Peyer's patch (tissue), 4 donors: ENCODE results near the gene WWOX. TPM values are rescaled to one million over a fixed set of nuclear protein-coding genes. Genes with fewer than 3 reads are reported as not detected.
"Not testable (repeated sequence)": the region's sequence is repeated elsewhere in the genome, so short reads cannot be mapped to it uniquely, and the experiment has no call there.

Experiments
- DNase-seq, 3 donors: peaks; one replicate each; pipeline ENCODE4 v3.0.0-alpha.2; 2017 to 2019
- H3K27ac ChIP-seq, 4 donors: fragments of 200-600 bp; sonication (generic); one replicate each; pipeline ENCODE4 v1.5.1; 2016 to 2019
- H3K27me3 ChIP-seq, 2 donors: fragments of 200-600 bp; sonication (generic); one replicate each; pipeline ENCODE4 v1.5.1; 2019
- H3K36me3 ChIP-seq, 3 donors: fragments of 200-600 bp; sonication (generic); one replicate each; pipeline ENCODE4 v1.5.1; 2016 to 2019
- H3K4me1 ChIP-seq, 4 donors: fragments of 200-600 bp; sonication (generic); one replicate each; pipeline ENCODE4 v1.5.1; 2016 to 2019
- H3K4me3 ChIP-seq, 4 donors: fragments of 200-600 bp; sonication (generic); 1 replicate in 3 of 4; 2 replicates in 1 of 4; pipeline ENCODE4 v1.5.1; 2016 to 2019; ENCODE audit warnings: mild to moderate bottlenecking in 1 of 4
- H3K9me3 ChIP-seq, 4 donors: fragments of 200-600 bp; sonication (generic); one replicate each; pipeline ENCODE4 v1.5.1; 2016 to 2019; ENCODE audit warnings: mild to moderate bottlenecking in 1 of 4
- POLR2A ChIP-seq, 2 donors: fragments of 450-650 bp; IDR thresholded peaks; one replicate each; pipeline ENCODE4 v1.5.1; 2017; ENCODE audit warnings: antibody characterized with exemption in 2 of 2, mild to moderate bottlenecking in 2 of 2, moderate library complexity in 2 of 2
- total RNA-seq, 4 donors: library from RNA; depleted of rRNA; stranded (reverse); fragments of >200 nt; gene quantifications; one replicate each; pipeline ENCODE4 v1.1.0, GENCODE V29; 2016
- TF ChIP-seq, protein P1 (sequence below), 6 experiments: fragments of 450-650 bp in 4 of 6; fragments of 200-600 bp in 2 of 6; sonication (generic) in 1 of 6; IDR thresholded peaks; one replicate each; pipeline ENCODE4 v1.5.1; 2017 to 2019; ENCODE audit warnings: antibody characterized with exemption in 6 of 6, mild to moderate bottlenecking in 3 of 6, moderate library complexity in 1 of 6

The WWOX gene
- total RNA-seq, 4 donors from 2014 or later, result 17.3 to 197 (median 57.5) TPM

GRCh38 chr16:79045191-79045590 is 945.7 kb downstream of the WWOX start:
- no peaks in the 10 kb centered on the region for H3K36me3 ChIP-seq
- H3K27me3 ChIP-seq, result no peaks in the 10 kb centered on the region
- no peak overlapping the region for H3K4me3 ChIP-seq
- H3K4me1 ChIP-seq, result no peaks in the 10 kb centered on the region
- TF ChIP-seq, protein P1, sequence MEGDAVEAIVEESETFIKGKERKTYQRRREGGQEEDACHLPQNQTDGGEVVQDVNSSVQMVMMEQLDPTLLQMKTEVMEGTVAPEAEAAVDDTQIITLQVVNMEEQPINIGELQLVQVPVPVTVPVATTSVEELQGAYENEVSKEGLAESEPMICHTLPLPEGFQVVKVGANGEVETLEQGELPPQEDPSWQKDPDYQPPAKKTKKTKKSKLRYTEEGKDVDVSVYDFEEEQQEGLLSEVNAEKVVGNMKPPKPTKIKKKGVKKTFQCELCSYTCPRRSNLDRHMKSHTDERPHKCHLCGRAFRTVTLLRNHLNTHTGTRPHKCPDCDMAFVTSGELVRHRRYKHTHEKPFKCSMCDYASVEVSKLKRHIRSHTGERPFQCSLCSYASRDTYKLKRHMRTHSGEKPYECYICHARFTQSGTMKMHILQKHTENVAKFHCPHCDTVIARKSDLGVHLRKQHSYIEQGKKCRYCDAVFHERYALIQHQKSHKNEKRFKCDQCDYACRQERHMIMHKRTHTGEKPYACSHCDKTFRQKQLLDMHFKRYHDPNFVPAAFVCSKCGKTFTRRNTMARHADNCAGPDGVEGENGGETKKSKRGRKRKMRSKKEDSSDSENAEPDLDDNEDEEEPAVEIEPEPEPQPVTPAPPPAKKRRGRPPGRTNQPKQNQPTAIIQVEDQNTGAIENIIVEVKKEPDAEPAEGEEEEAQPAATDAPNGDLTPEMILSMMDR (IDR thresholded peaks at IDR 0.05), result no peak
- TF ChIP-seq POLR2A (IDR thresholded peaks at IDR 0.05), result no peak
- no peak for DNase-seq
- no peaks in the 10 kb centered on the region for H3K9me3 ChIP-seq
- H3K27ac ChIP-seq, result no peak overlapping the region

DNA sequence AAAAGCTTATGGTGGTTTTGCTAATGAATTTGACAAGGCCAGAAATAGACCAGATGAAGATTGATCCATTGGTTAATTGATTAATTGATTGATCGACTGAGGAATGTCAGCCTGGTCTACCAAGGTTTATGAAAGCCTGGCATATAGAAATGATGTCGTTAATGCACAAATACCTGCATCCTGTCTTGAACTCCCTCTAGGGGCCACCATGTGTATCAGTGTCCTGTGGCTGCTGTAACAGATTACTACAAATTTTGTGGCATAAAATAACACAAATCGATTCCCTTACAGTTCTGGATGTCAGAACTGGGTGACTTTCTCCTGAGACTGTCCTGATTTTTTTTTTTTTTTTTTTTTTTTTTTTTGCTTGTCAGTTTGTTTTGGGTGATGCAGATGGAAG is 947.9 kb downstream of the WWOX start:
- no peak for DNase-seq
- Histone ChIP-seq H3K9me3 (no peaks in the 10 kb centered on the region), H3K4me1 (no peaks in the 10 kb centered on the region), H3K27me3 (no peaks in the 10 kb centered on the region), H3K27ac (no peak overlapping the region), H3K36me3 (no peaks in the 10 kb centered on the region), H3K4me3 (no peak overlapping the region)
- TF ChIP-seq POLR2A (IDR thresholded peaks at IDR 0.05), result no peak
- TF ChIP-seq, protein P1 (IDR thresholded peaks at IDR 0.05), result peak in 5 of 6 experiments; percentile 42 to 65 (median 61)

DNA sequence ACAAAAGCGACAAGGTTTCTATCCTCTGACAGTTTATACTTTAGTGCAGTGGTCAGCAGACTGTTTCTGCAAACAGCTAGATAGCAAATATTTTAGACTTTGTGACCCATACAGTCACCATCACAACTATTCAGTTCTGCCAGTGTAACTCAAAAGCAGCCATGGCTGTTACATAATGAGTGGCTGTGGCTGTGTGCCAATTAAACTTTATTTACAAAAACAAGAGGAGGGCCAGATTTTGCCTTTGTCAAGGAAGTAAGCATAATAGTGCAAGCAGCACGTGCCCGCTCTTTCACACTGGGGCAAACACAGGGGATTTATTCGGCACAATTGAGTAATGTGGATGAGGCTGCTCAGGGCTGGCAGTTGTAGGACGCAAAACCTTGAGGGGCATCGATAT is 949.6 kb downstream of the WWOX start:
- DNase-seq, result no peak

GRCh38 chr16:79050063-79050462 is 950.6 kb downstream of the WWOX start:
- Histone ChIP-seq H3K9me3 (no peaks in the 10 kb centered on the region), H3K36me3 (no peaks in the 10 kb centered on the region), H3K27me3 (no peaks in the 10 kb centered on the region), H3K4me3 (no peak overlapping the region), H3K27ac (no peak overlapping the region), H3K4me1 (peaks cover 0 to 9% (median 0%) of the 10 kb centered on the region in 4 donors)
- no peak for DNase-seq
- TF ChIP-seq POLR2A (IDR thresholded peaks at IDR 0.05), result no peak
- TF ChIP-seq, protein P1 (IDR thresholded peaks at IDR 0.05), result no peak

More for the DNA sequence above, 949.6 kb downstream of the WWOX start:
- H3K4me1 ChIP-seq, result no peaks in the 10 kb centered on the region
- H3K27ac ChIP-seq, result no peak overlapping the region
- H3K9me3 ChIP-seq, result no peaks in the 10 kb centered on the region
- no peak overlapping the region for H3K4me3 ChIP-seq
- no peaks in the 10 kb centered on the region for H3K36me3 ChIP-seq
- TF ChIP-seq, protein P1 (IDR thresholded peaks at IDR 0.05), result no peak
- no peak for TF ChIP-seq POLR2A (IDR thresholded peaks at IDR 0.05)
- H3K27me3 ChIP-seq, result no peaks in the 10 kb centered on the region

DNA sequence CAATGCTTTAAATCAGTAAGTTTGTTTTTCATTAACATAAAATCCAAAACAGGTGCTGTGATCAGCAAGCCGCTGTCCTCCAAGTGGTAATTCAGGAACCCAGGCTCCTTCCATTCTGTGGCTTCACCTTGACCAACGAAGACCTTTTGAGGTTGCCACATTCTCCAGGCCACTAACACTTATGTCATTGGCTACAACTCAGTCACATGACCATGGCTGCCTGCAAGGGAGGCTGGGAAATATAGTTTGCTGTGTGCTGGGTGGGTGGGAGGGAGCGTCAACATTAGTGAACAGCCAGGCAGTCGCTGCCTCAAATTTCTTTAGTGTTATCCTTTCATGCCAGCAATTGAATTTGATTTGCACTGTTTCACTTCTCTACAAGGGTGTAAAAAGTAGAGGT is 951.9 kb downstream of the WWOX start:
- DNase-seq, result no peak
- TF ChIP-seq POLR2A (IDR thresholded peaks at IDR 0.05), result no peak
- TF ChIP-seq, protein P1 (IDR thresholded peaks at IDR 0.05), result no peak
- H3K4me3 ChIP-seq, result no peak overlapping the region
- no peaks in the 10 kb centered on the region for H3K9me3 ChIP-seq
- no peaks in the 10 kb centered on the region for H3K27me3 ChIP-seq
- no peak overlapping the region for H3K27ac ChIP-seq
- no peaks in the 10 kb centered on the region for H3K36me3 ChIP-seq
- H3K4me1 ChIP-seq, result peaks cover 0 to 14% (median 0%) of the 10 kb centered on the region in 4 donors

GRCh38 chr16:79052198-79052597 is 952.7 kb downstream of the WWOX start:
- H3K36me3 ChIP-seq, H3K27me3 ChIP-seq: not testable (repeated sequence)

More at GRCh38 chr16:79052198-79052597, 952.7 kb downstream of the WWOX start:
- not testable (repeated sequence) for H3K4me3 ChIP-seq, H3K27ac ChIP-seq, DNase-seq, H3K9me3 ChIP-seq
- peaks cover 0 to 14% (median 0%) of the 10 kb centered on the region in 4 donors for H3K4me1 ChIP-seq
